Astrocyte (in vitro differentiated cells and primary cell): ENCODE data around the gene CPNE1. TPM values are rescaled to one million over a fixed set of nuclear protein-coding genes. Genes with fewer than 3 reads are reported as not detected.

Source experiments
- DNase-seq: peaks from one replicate; pipeline ENCODE4 v3.0.0-alpha.2; 2010; ENCODE audit warnings: low read depth
- FAIRE-seq: peaks from 2 replicates; lab custom pipeline; 2011; peaks lifted over from hg19 to GRCh38; lab: Jason Lieb, UNC
- H2AFZ ChIP-seq: 2 replicates; pipeline ENCODE4 v1.6.0; 2012; ENCODE audit warnings: low read depth, low read length, inconsistent platforms
- H3K27ac ChIP-seq: 2 replicates; pipeline ENCODE4 v1.5.1; 2011; ENCODE audit warnings: low read depth, low read length, inconsistent platforms
- H3K27me3 ChIP-seq: 2 replicates; pipeline ENCODE4 v1.6.0; 2011; ENCODE audit warnings: low read length, inconsistent platforms; ENCODE audit not compliant: insufficient read depth
- H3K36me3 ChIP-seq: 2 replicates; pipeline ENCODE4 v1.5.1; 2011; ENCODE audit warnings: low read length, inconsistent platforms; ENCODE audit not compliant: insufficient read depth
- H3K4me1 ChIP-seq: 2 replicates; pipeline ENCODE4 v1.5.1; 2011; ENCODE audit warnings: low read length, inconsistent platforms; ENCODE audit not compliant: insufficient read depth
- H3K4me2 ChIP-seq: 2 replicates; pipeline ENCODE4 v1.6.0; 2012; ENCODE audit warnings: low read length, inconsistent platforms
- H3K4me3 ChIP-seq: 2 replicates; pipeline ENCODE4 v1.5.1; 2011; ENCODE audit warnings: low read depth, mild to moderate bottlenecking, low read length, inconsistent platforms; ENCODE audit not compliant: insufficient read depth
- H3K79me2 ChIP-seq: 2 replicates; pipeline ENCODE4 v1.6.0; 2012; ENCODE audit warnings: mild to moderate bottlenecking, low read length, inconsistent platforms; ENCODE audit not compliant: insufficient read depth
- H3K9ac ChIP-seq: 2 replicates; pipeline ENCODE4 v1.6.0; 2012; ENCODE audit warnings: mild to moderate bottlenecking, low read length, inconsistent platforms
- H3K9me3 ChIP-seq: 2 replicates; pipeline ENCODE4 v1.5.1; 2012; ENCODE audit warnings: low read depth, mild to moderate bottlenecking, low read length, inconsistent platforms; ENCODE audit not compliant: insufficient read depth
- H4K20me1 ChIP-seq: 2 replicates; pipeline ENCODE4 v1.6.0; 2012; ENCODE audit warnings: low read length, inconsistent platforms; ENCODE audit not compliant: insufficient read depth
- H3K27ac Mint-ChIP-seq: one replicate; pipeline ENCODE4 v1.8.0; 2021; ENCODE audit warnings: mild to moderate bottlenecking, mixed read lengths; ENCODE audit not compliant: unreplicated experiment
- H3K27me3 Mint-ChIP-seq: one replicate; pipeline ENCODE4 v1.8.0; 2021; ENCODE audit warnings: low read depth, mixed read lengths; ENCODE audit not compliant: unreplicated experiment
- H3K36me3 Mint-ChIP-seq: one replicate; pipeline ENCODE4 v1.8.0; 2021; ENCODE audit warnings: low read depth, mixed read lengths; ENCODE audit not compliant: unreplicated experiment
- H3K4me1 Mint-ChIP-seq: one replicate; pipeline ENCODE4 v1.8.0; 2021; ENCODE audit warnings: low read depth, mixed read lengths; ENCODE audit not compliant: unreplicated experiment
- H3K4me3 Mint-ChIP-seq: one replicate; pipeline ENCODE4 v1.8.0; 2021; ENCODE audit warnings: mild to moderate bottlenecking, moderate library complexity, mixed read lengths; ENCODE audit not compliant: unreplicated experiment
- H3K9me3 Mint-ChIP-seq: one replicate; pipeline ENCODE4 v1.8.0; 2021; ENCODE audit warnings: mild to moderate bottlenecking, mixed read lengths; ENCODE audit not compliant: unreplicated experiment
- EZH2 ChIP-seq: IDR thresholded peaks from 2 replicates; pipeline ENCODE4 v1.6.1; 2012; ENCODE audit warnings: mild to moderate bottlenecking, low read length, inconsistent platforms; ENCODE audit not compliant: insufficient read depth
- total RNA-seq: library from RNA; stranded (reverse); gene quantifications from 2 replicates; pipeline ENCODE4 v1.2.1, GENCODE V29; 2021
- TF ChIP-seq, protein P1 (sequence below): IDR thresholded peaks from 2 replicates; pipeline ENCODE4 v1.5.1; 2011; ENCODE audit warnings: low read depth, mild to moderate bottlenecking, inconsistent platforms, low read length, moderate library complexity; ENCODE audit not compliant: insufficient read depth

Gene CPNE1
- total RNA-seq, 1 donor from 2014 or later = 194 TPM

DNA sequence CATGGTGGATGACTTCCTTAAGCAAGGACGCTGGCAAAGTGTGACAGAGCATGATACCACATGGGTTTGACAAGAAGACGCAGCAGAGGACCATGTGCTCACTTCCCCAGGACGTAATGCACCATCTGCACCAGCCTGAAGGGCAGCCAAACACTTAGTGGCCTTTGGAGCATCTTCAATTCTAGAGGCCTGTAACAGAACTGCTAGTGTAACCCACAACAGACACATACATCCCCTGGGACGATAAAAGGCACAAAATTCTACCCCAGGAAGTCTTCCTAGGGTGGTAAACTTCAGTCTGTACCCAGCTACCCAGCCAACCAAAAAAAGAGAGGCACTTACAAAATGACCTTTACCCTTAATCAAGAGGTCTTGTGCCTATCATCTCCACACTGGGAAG is 9.2 kb upstream of the CPNE1 start:
- Histone ChIP-seq H3K27ac (no peak overlapping the region), H3K36me3 (peaks cover 13% of the 10 kb centered on the region), H3K9ac (no peak overlapping the region), H3K4me1 (no peaks in the 10 kb centered on the region), H2AFZ (no peak overlapping the region), H3K4me3 (no peak overlapping the region), H3K79me2 (no peaks in the 10 kb centered on the region), H4K20me1 (no peaks in the 10 kb centered on the region), H3K9me3 (no peaks in the 10 kb centered on the region), H3K4me2 (no peak overlapping the region), H3K27me3 (no peaks in the 10 kb centered on the region)
- no peaks in the 10 kb centered on the region for H3K9me3 Mint-ChIP-seq
- no peak overlapping the region for H3K27ac Mint-ChIP-seq
- no peak for FAIRE-seq
- TF ChIP-seq, protein P1, sequence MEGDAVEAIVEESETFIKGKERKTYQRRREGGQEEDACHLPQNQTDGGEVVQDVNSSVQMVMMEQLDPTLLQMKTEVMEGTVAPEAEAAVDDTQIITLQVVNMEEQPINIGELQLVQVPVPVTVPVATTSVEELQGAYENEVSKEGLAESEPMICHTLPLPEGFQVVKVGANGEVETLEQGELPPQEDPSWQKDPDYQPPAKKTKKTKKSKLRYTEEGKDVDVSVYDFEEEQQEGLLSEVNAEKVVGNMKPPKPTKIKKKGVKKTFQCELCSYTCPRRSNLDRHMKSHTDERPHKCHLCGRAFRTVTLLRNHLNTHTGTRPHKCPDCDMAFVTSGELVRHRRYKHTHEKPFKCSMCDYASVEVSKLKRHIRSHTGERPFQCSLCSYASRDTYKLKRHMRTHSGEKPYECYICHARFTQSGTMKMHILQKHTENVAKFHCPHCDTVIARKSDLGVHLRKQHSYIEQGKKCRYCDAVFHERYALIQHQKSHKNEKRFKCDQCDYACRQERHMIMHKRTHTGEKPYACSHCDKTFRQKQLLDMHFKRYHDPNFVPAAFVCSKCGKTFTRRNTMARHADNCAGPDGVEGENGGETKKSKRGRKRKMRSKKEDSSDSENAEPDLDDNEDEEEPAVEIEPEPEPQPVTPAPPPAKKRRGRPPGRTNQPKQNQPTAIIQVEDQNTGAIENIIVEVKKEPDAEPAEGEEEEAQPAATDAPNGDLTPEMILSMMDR = no peak
- TF ChIP-seq EZH2 = no peak
- H3K4me1 Mint-ChIP-seq = no peaks in the 10 kb centered on the region
- H3K36me3 Mint-ChIP-seq = peaks cover 38% of the 10 kb centered on the region
- no peaks in the 10 kb centered on the region for H3K27me3 Mint-ChIP-seq
- no peak for DNase-seq
- no peak overlapping the region for H3K4me3 Mint-ChIP-seq

- no peak for DNase-seq
- no peak overlapping the region for H3K9ac ChIP-seq
- H4K20me1 ChIP-seq = no peaks in the 10 kb centered on the region
- H3K36me3 ChIP-seq = peaks cover 13% of the 10 kb centered on the region
- Mint-ChIP-seq H3K4me3 (no peak overlapping the region), H3K27me3 (no peaks in the 10 kb centered on the region), H3K27ac (no peak overlapping the region), H3K9me3 (no peaks in the 10 kb centered on the region), H3K36me3 (peaks cover 41% of the 10 kb centered on the region), H3K4me1 (no peaks in the 10 kb centered on the region)
- no peak overlapping the region for H3K27ac ChIP-seq
- H3K9me3 ChIP-seq = no peaks in the 10 kb centered on the region
- TF ChIP-seq EZH2 = no peak
- H2AFZ ChIP-seq = no peak overlapping the region
- H3K27me3 ChIP-seq = no peaks in the 10 kb centered on the region
- H3K79me2 ChIP-seq = peaks cover 3% of the 10 kb centered on the region
- no peak for FAIRE-seq
- H3K4me1 ChIP-seq = no peaks in the 10 kb centered on the region
- H3K4me3 ChIP-seq = no peak overlapping the region
- no peak overlapping the region for H3K4me2 ChIP-seq
Measured at GRCh38 chr20:35669681-35670080, 5.0 kb upstream of the CPNE1 start.

DNA sequence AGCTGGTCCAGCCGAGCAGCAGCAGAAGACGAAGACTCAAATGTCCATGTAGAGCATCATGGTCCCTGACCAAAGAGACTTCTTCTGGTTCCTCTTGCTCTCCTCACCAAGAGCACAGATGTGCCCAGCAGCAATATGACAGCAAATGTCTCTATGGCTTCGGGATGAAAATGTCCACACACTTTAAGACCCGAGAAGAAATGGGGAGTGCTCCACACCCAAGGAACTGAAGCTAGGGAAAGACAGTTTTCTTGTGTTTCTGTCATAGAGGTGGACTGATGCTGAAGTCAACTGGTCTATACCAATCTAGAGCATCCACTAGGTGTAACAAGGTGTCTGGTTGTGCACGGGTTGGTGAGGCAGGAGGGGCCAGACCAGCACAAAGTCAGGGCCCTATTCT is 4.5 kb upstream of the CPNE1 start:
- H3K4me1 Mint-ChIP-seq = no peaks in the 10 kb centered on the region
- no peak for TF ChIP-seq EZH2
- TF ChIP-seq, protein P1 = no peak
- no peaks in the 10 kb centered on the region for H3K4me1 ChIP-seq
- H3K9me3 Mint-ChIP-seq = no peaks in the 10 kb centered on the region
- DNase-seq = no peak
- no peak for FAIRE-seq
- H3K27me3 Mint-ChIP-seq = no peaks in the 10 kb centered on the region
- H3K27me3 ChIP-seq = no peaks in the 10 kb centered on the region
- H3K9ac ChIP-seq = no peak overlapping the region
- H4K20me1 ChIP-seq = peaks cover 2% of the 10 kb centered on the region
- peaks cover 40% of the 10 kb centered on the region for H3K36me3 Mint-ChIP-seq
- H3K4me3 ChIP-seq = no peak overlapping the region
- H3K9me3 ChIP-seq = no peaks in the 10 kb centered on the region
- H2AFZ ChIP-seq = no peak overlapping the region
- H3K4me2 ChIP-seq = no peak overlapping the region
- no peak overlapping the region for H3K27ac Mint-ChIP-seq
- H3K27ac ChIP-seq = no peak overlapping the region
- H3K79me2 ChIP-seq = peaks cover 8% of the 10 kb centered on the region
- H3K36me3 ChIP-seq = peaks cover 13% of the 10 kb centered on the region
- no peak overlapping the region for H3K4me3 Mint-ChIP-seq
